Thoracic aorta endothelial cell (primary cell): ENCODE data around the gene SERPINB1. TPM values are rescaled to one million over a fixed set of nuclear protein-coding genes. Genes with fewer than 3 reads are reported as not detected.

Experiments used
- small RNA-seq: library from RNA; depleted of rRNA; stranded (forward); fragments of <200 nt; gene quantifications from one replicate; pipeline ENCODE3, GENCODE V24; 2012
- total RNA-seq: library from RNA; depleted of rRNA; stranded (reverse); fragments of >200 nt; gene quantifications from 2 replicates; pipeline ENCODE4 v1.2.3, GENCODE V29; 2012

The SERPINB1 gene
- total RNA-seq, result 33.6 and 69.4 TPM in 2 replicates

GRCh38 chr6:2841264-2842138 is at the start of gene SERPINB1:
SERPINB1 (minus strand) TSS chr6:2841863; CDS start chr6:2840586, 1,277 bp downstream.

Small RNAs within 50 kb of the gene (small RNA-seq; reads per million reads assigned to genes)
- gene MIR4645, result 2.7 reads per million, percentile 60 among the genes with 10 or more reads in this experiment

Other genes starting within 250 kb of the SERPINB1 start
- gene MYLK4, start 90.9 kb downstream of the SERPINB1 start, total RNA-seq, result 0.40 and 0.43 TPM in 2 replicates
- gene WRNIP1, start 76.5 kb downstream of the SERPINB1 start, total RNA-seq, result 48.3 and 52.3 TPM in 2 replicates
- gene SERPINB9, start 61.4 kb upstream of the SERPINB1 start, total RNA-seq, result 123 and 124 TPM in 2 replicates
- gene SERPINB6, start 129.7 kb upstream of the SERPINB1 start, total RNA-seq, result 130 and 137 TPM in 2 replicates
- 19.5 and 25.7 TPM in 2 replicates for gene NQO2, start 158.0 kb upstream of the SERPINB1 start, total RNA-seq
- 21.2 and 24.2 TPM in 2 replicates for gene RIPK1, start 226.6 kb upstream of the SERPINB1 start, total RNA-seq